ENCODE measurements around the gene CFAP97D2. TPM values are rescaled to one million over a fixed set of nuclear protein-coding genes. Genes with fewer than 3 reads are reported as not detected.
"Not testable (repeated sequence)": the region's sequence is repeated elsewhere in the genome, so short reads cannot be mapped to it uniquely, and the experiment has no call there.

CFAP97D2 gene
- total and polyA plus RNA-seq, 2 experiments from 2014 or later: not detected

- Histone ChIP-seq H3K27me3 (no peaks in the 10 kb centered on the region), H3K4me1 (ENCODE audit: low read depth) (no peaks in the 10 kb centered on the region), H3K4me3 (no peak overlapping the region), H3K27ac (no peak overlapping the region), H3K9me3 (ENCODE audit: low read depth) (no peaks in the 10 kb centered on the region), H3K36me3 (no peaks in the 10 kb centered on the region)
- no peak for DNase-seq (ENCODE audit: low read depth in 1 of 2, low spot score in 1 of 2)
- TF ChIP-seq, protein P1, sequence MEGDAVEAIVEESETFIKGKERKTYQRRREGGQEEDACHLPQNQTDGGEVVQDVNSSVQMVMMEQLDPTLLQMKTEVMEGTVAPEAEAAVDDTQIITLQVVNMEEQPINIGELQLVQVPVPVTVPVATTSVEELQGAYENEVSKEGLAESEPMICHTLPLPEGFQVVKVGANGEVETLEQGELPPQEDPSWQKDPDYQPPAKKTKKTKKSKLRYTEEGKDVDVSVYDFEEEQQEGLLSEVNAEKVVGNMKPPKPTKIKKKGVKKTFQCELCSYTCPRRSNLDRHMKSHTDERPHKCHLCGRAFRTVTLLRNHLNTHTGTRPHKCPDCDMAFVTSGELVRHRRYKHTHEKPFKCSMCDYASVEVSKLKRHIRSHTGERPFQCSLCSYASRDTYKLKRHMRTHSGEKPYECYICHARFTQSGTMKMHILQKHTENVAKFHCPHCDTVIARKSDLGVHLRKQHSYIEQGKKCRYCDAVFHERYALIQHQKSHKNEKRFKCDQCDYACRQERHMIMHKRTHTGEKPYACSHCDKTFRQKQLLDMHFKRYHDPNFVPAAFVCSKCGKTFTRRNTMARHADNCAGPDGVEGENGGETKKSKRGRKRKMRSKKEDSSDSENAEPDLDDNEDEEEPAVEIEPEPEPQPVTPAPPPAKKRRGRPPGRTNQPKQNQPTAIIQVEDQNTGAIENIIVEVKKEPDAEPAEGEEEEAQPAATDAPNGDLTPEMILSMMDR (IDR thresholded peaks at IDR 0.05; ENCODE audit: low read depth, low read length): no peak
Measured at GRCh38 chr13:114154476-114154875, 24.6 kb upstream of the CFAP97D2 start.

- Histone ChIP-seq H3K4me3 (no peak overlapping the region), H3K4me1 (ENCODE audit: low read depth) (no peaks in the 10 kb centered on the region), H3K9me3 (ENCODE audit: low read depth) (no peaks in the 10 kb centered on the region), H3K27me3 (no peaks in the 10 kb centered on the region), H3K27ac (no peak overlapping the region), H3K36me3 (no peaks in the 10 kb centered on the region)
- no peak for DNase-seq (ENCODE audit: low read depth in 1 of 2, low spot score in 1 of 2)
- TF ChIP-seq, protein P1 (IDR thresholded peaks at IDR 0.05; ENCODE audit: low read depth, low read length): no peak
Measured at GRCh38 chr13:114155320-114155719, 23.7 kb upstream of the CFAP97D2 start.

GRCh38 chr13:114155926-114156883 is 22.9 kb upstream of the CFAP97D2 start:
- TF ChIP-seq, protein P1 (IDR thresholded peaks at IDR 0.05; ENCODE audit: low read depth, low read length): no peak
- Histone ChIP-seq H3K9me3 (ENCODE audit: low read depth) (no peaks in the 10 kb centered on the region), H3K4me1 (ENCODE audit: low read depth) (no peaks in the 10 kb centered on the region), H3K27ac (no peak overlapping the region), H3K27me3 (no peaks in the 10 kb centered on the region), H3K4me3 (no peak overlapping the region), H3K36me3 (no peaks in the 10 kb centered on the region)
- DNase-seq (ENCODE audit: low read depth in 1 of 2, low spot score in 1 of 2): no peak

DNA sequence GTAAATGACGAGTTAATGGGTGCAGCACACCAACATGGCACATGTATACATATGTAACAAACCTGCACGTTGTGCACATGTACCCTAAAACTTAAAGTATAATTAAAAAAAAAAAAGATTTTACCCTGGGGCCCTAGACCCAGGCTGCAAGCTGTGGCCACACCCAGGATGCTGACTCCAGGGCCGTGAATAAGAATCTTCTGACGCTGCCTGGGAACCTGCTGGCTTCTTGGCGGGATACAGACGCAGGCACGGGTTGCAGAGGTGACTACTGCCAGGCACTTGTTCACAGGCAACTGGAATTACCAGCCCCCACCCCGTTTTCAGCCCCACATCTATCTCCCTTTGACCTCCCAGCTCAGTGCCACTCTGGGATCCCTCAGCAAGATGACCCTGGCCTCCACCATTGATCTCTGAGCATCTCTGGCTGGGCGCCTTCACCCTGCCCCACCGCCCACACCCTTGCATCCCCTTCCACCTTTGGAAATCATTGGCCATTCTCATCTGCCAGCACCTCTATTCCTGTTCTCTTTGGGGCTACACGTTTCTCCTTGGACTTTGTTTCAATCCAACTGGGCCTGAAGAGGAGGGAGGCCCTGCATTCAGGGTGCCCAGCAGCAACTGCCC is 21.1 kb upstream of the CFAP97D2 start:
- H3K36me3 ChIP-seq: no peaks in the 10 kb centered on the region
- H3K4me3 ChIP-seq: no peak overlapping the region
- no peaks in the 10 kb centered on the region for H3K9me3 ChIP-seq (ENCODE audit: low read depth)
- TF ChIP-seq, protein P1 (IDR thresholded peaks at IDR 0.05; ENCODE audit: low read depth, low read length): no peak
- H3K27ac ChIP-seq: no peak overlapping the region
- no peaks in the 10 kb centered on the region for H3K4me1 ChIP-seq (ENCODE audit: low read depth)
- no peaks in the 10 kb centered on the region for H3K27me3 ChIP-seq
- no peak for DNase-seq (ENCODE audit: low read depth in 1 of 2, low spot score in 1 of 2)

GRCh38 chr13:114158869-114159666 is 20.0 kb upstream of the CFAP97D2 start:
- H3K27ac ChIP-seq; H3K4me3 ChIP-seq; H3K36me3 ChIP-seq; H3K9me3 ChIP-seq (ENCODE audit: low read depth); DNase-seq (ENCODE audit: low read depth in 1 of 2, low spot score in 1 of 2); H3K27me3 ChIP-seq; H3K4me1 ChIP-seq (ENCODE audit: low read depth): not testable (repeated sequence)
